Common myeloid progenitor, CD34-positive (primary cell): ENCODE measurements around the gene SURF4.
"Not testable (repeated sequence)": the region's sequence is repeated elsewhere in the genome, so short reads cannot be mapped to it uniquely, and the experiment has no call there.

Experiments
- CTCF ChIA-PET: fragments of 350-600 bp; sonication (Branson Sonifier 250); formaldehyde crosslinking; loops from one replicate; lab custom pipeline; 2021; ENCODE audit warnings: antibody characterized with exemption; lab: Charles Lee
- POLR2A ChIA-PET: fragments of 350-600 bp; sonication (Branson Sonifier 250); formaldehyde crosslinking; loops from one replicate; lab custom pipeline; 2021; ENCODE audit warnings: antibody characterized with exemption; lab: Charles Lee
- DNase-seq, 3 donors: peaks; one replicate each; pipeline versions ENCODE4 v3.0.0 to v3.0.0-alpha.2; 2013
- H3K27ac ChIP-seq, 2 experiments: 1 replicate in 1 of 2; 2 replicates in 1 of 2; pipeline ENCODE4 v1.7.0; 2013; ENCODE audit warnings: inconsistent platforms in 2 of 2, low read length in 2 of 2, mild to moderate bottlenecking in 2 of 2, low read depth in 1 of 2, moderate library complexity in 1 of 2; ENCODE audit not compliant: severe bottlenecking in 2 of 2, insufficient read depth in 1 of 2, poor library complexity in 1 of 2
- H3K27me3 ChIP-seq, 5 experiments: replicated peaks in 2 of 5; 1 replicate in 3 of 5; 2 replicates in 2 of 5; pipeline versions ENCODE4 v1.6.1 to v1.7.0; 2013; ENCODE audit warnings: low read length in 4 of 5, mild to moderate bottlenecking in 2 of 5, moderate library complexity in 2 of 5, inconsistent platforms in 1 of 5; ENCODE audit not compliant: insufficient read depth in 5 of 5, control insufficient read depth in 4 of 5
- H3K36me3 ChIP-seq, 4 experiments: 1 replicate in 2 of 4; 2 replicates in 2 of 4; pipeline versions ENCODE4 v1.6.1 to v1.7.0; 2013; ENCODE audit warnings: low read length in 3 of 4, control low read depth in 1 of 4, mild to moderate bottlenecking in 1 of 4; ENCODE audit not compliant: control insufficient read depth in 4 of 4, insufficient read depth in 4 of 4
- H3K4me1 ChIP-seq, 4 experiments: 1 replicate in 3 of 4; 2 replicates in 1 of 4; pipeline versions ENCODE4 v1.6.1 to v1.7.1; 2013; ENCODE audit warnings: low read length in 3 of 4, mild to moderate bottlenecking in 3 of 4, control low read depth in 1 of 4, inconsistent platforms in 1 of 4, moderate library complexity in 1 of 4; ENCODE audit not compliant: control insufficient read depth in 4 of 4, insufficient read depth in 4 of 4; ENCODE audit errors: control extremely low read depth in 1 of 4
- H3K4me3 ChIP-seq, 7 experiments: 1 replicate in 4 of 7; 2 replicates in 3 of 7; pipeline versions ENCODE4 v1.5.1 to v1.7.0; 2013; ENCODE audit warnings: mild to moderate bottlenecking in 7 of 7, low read length in 6 of 7, moderate library complexity in 6 of 7, inconsistent platforms in 2 of 7, low read depth in 2 of 7, control low read depth in 1 of 7; ENCODE audit not compliant: insufficient read depth in 4 of 7, control insufficient read depth in 1 of 7; ENCODE audit errors: extremely low read depth in 1 of 7
- H3K9me3 ChIP-seq, 5 experiments: 1 replicate in 4 of 5; 2 replicates in 1 of 5; pipeline versions ENCODE4 v1.6.1 to v1.7.1; 2013; ENCODE audit warnings: low read length in 4 of 5, mild to moderate bottlenecking in 2 of 5, inconsistent platforms in 1 of 5, low read depth in 1 of 5, moderate library complexity in 1 of 5; ENCODE audit not compliant: control insufficient read depth in 4 of 5, insufficient read depth in 2 of 5; ENCODE audit errors: control extremely low read depth in 1 of 5
- WGBS: methylation state at CpG from one replicate; pipeline ENCODE4 v1.1.5; 2013; ENCODE audit not compliant: insufficient coverage; 5-methylcytosine and 5-hydroxymethylcytosine counted together

SURF4 gene

GRCh38 chr9:133397895-133398294 lies 22.0 kb upstream of the SURF4 start:
- WGBS = 77% methylated on average over 8 of the region's 9 CpGs
- no peaks in the 10 kb centered on the region for H3K27me3 ChIP-seq
- ChIA-PET POLR2A (no interaction called here), CTCF (interaction anchor here (0.6 to 2.0 kb wide), 6 partner anchors 10 to 112 kb away, joined by 3 to 6 read pairs (median 4); no protein-coding TSS in a partner anchor)
- no peak for DNase-seq
- peaks cover 0 to 10% (median 6%) of the 10 kb centered on the region in 4 experiments for H3K36me3 ChIP-seq
- no peaks in the 10 kb centered on the region for H3K9me3 ChIP-seq
- H3K4me1 ChIP-seq = peaks cover 0 to 4% (median 0%) of the 10 kb centered on the region in 4 experiments
- H3K27ac ChIP-seq = no peak overlapping the region
- no peak overlapping the region for H3K4me3 ChIP-seq

- POLR2A ChIA-PET = no interaction called here
- no peak overlapping the region for H3K4me3 ChIP-seq
- no peaks in the 10 kb centered on the region for H3K9me3 ChIP-seq
- H3K27me3 ChIP-seq = no peaks in the 10 kb centered on the region
- no peak overlapping the region for H3K27ac ChIP-seq
- 87% methylated on average over 5 of the region's 6 CpGs for WGBS
- CTCF ChIA-PET = interaction anchor here (0.6 to 2.0 kb wide), 5 partner anchors 10 to 112 kb away, joined by 3 to 6 read pairs (median 4); no protein-coding TSS in a partner anchor
- peaks cover 0 to 5% (median 4%) of the 10 kb centered on the region in 4 experiments for H3K36me3 ChIP-seq
- no peak for DNase-seq
- peaks cover 0 to 4% (median 0%) of the 10 kb centered on the region in 4 experiments for H3K4me1 ChIP-seq
Measured at GRCh38 chr9:133397370-133397769, 21.5 kb upstream of the SURF4 start.

- CTCF ChIA-PET = interaction anchor here (1.3 to 2.0 kb wide), 4 partner anchors 9 to 92 kb away, joined by 3 to 6 read pairs (median 4); no protein-coding TSS in a partner anchor
- peaks cover 0 to 4% (median 0%) of the 10 kb centered on the region in 4 experiments for H3K4me1 ChIP-seq
- H3K27ac ChIP-seq = no peak overlapping the region
- POLR2A ChIA-PET = no interaction called here
- no peaks in the 10 kb centered on the region for H3K27me3 ChIP-seq
- no peak for DNase-seq
- no peak overlapping the region for H3K4me3 ChIP-seq
- no peaks in the 10 kb centered on the region for H3K9me3 ChIP-seq
- 48% methylated on average over 13 of the region's 14 CpGs for WGBS
- H3K36me3 ChIP-seq = peaks cover 0 to 5% (median under 1%) of the 10 kb centered on the region in 4 experiments
Measured at GRCh38 chr9:133396952-133397351, 21.1 kb upstream of the SURF4 start.

GRCh38 chr9:133394687-133395271 lies 18.9 kb upstream of the SURF4 start:
- WGBS = 63% methylated on average over 3 of the region's 8 CpGs
- Histone ChIP-seq H3K4me1 (peaks cover 0 to 4% (median 0%) of the 10 kb centered on the region in 4 experiments), H3K27ac (no peak overlapping the region), H3K4me3 (no peak overlapping the region), H3K9me3 (no peaks in the 10 kb centered on the region), H3K27me3 (no peaks in the 10 kb centered on the region), H3K36me3 (no peaks in the 10 kb centered on the region)
- ChIA-PET POLR2A (no interaction called here), CTCF (interaction anchor here (1.3 kb wide), 1 partner anchor 37 kb away, joined by 3 read pairs; no protein-coding TSS in a partner anchor)
- no peak for DNase-seq

GRCh38 chr9:133393399-133393798 lies 17.5 kb upstream of the SURF4 start:
- no peaks in the 10 kb centered on the region for H3K36me3 ChIP-seq
- H3K4me1 ChIP-seq = peaks cover 0 to 4% (median 0%) of the 10 kb centered on the region in 4 experiments
- POLR2A ChIA-PET = no interaction called here
- H3K4me3 ChIP-seq = no peak overlapping the region
- CTCF ChIA-PET = interaction anchor here (0.6 kb wide), 1 partner anchor 9 kb away, joined by 3 read pairs; no protein-coding TSS in a partner anchor
- no peak for DNase-seq
- H3K27ac ChIP-seq = no peak overlapping the region
- no peaks in the 10 kb centered on the region for H3K9me3 ChIP-seq
- WGBS = 100% methylated on average over 3 of the region's 3 CpGs
- no peaks in the 10 kb centered on the region for H3K27me3 ChIP-seq

GRCh38 chr9:133392308-133392707 lies 16.4 kb upstream of the SURF4 start:
- POLR2A ChIA-PET, H3K27ac ChIP-seq, H3K9me3 ChIP-seq, CTCF ChIA-PET, H3K4me3 ChIP-seq, DNase-seq, H3K4me1 ChIP-seq, H3K36me3 ChIP-seq, H3K27me3 ChIP-seq: not testable (repeated sequence)
- WGBS = no CpG with 5 or more reads among the region's 3 CpGs

- no CpG with 5 or more reads among the region's 4 CpGs for WGBS
- DNase-seq, CTCF ChIA-PET, H3K27me3 ChIP-seq, H3K4me1 ChIP-seq, H3K36me3 ChIP-seq, POLR2A ChIA-PET, H3K9me3 ChIP-seq, H3K27ac ChIP-seq, H3K4me3 ChIP-seq: not testable (repeated sequence)
Measured at GRCh38 chr9:133391449-133391848, 15.6 kb upstream of the SURF4 start.
